ENCODE data around the gene PNPLA1.

Gene PNPLA1

GRCh38 chr6:36232172-36232571 is 37.7 kb upstream of the PNPLA1 start:
- H3K27ac ChIP-seq (ENCODE audit: low read depth, low read length): no peak overlapping the region
- H4K20me1 ChIP-seq (ENCODE audit: low read depth, low read length): no peaks in the 10 kb centered on the region
- no peak overlapping the region for H3K4me2 ChIP-seq (ENCODE audit: low read depth, low read length, poor library complexity, severe bottlenecking)
- no peak for TF ChIP-seq EZH2phosphoT487 (conservative IDR thresholded peaks at IDR 0.05; ENCODE audit: low read length)
- no peak for TF ChIP-seq CTCF (IDR thresholded peaks at IDR 0.05; ENCODE audit: insufficient read depth, low read length, poor library complexity, severe bottlenecking)
- H3K9me2 ChIP-seq (replicated peaks; ENCODE audit: insufficient read depth, low read length): no peaks in the 10 kb centered on the region
- no peaks in the 10 kb centered on the region for H3K27me3 ChIP-seq (ENCODE audit: low read length)
- H2AFZ ChIP-seq (ENCODE audit: low read depth, low read length, severe bottlenecking): no peak overlapping the region
- H3F3A ChIP-seq (ENCODE audit: insufficient read depth): no peaks in the 10 kb centered on the region
- H3K9ac ChIP-seq (ENCODE audit: low read length): no peak overlapping the region
- H3K4me3 ChIP-seq (ENCODE audit: insufficient read depth, low read length, poor library complexity, severe bottlenecking): no peak overlapping the region
- H3K79me2 ChIP-seq (ENCODE audit: insufficient read depth, low read length): no peaks in the 10 kb centered on the region
- no peaks in the 10 kb centered on the region; the same call in 1 of the 2 replicates for H3K36me3 ChIP-seq (ENCODE audit: low read length)
- H3K9me3 ChIP-seq (ENCODE audit: insufficient read depth, low read length): no peaks in the 10 kb centered on the region

- Histone ChIP-seq H3K79me2 (ENCODE audit: insufficient read depth, low read length) (no peaks in the 10 kb centered on the region), H3K9ac (ENCODE audit: low read length) (no peak overlapping the region), H3K9me3 (ENCODE audit: insufficient read depth, low read length) (no peaks in the 10 kb centered on the region), H3K27ac (ENCODE audit: low read depth, low read length) (no peak overlapping the region), H4K20me1 (ENCODE audit: low read depth, low read length) (no peaks in the 10 kb centered on the region), H3K36me3 (ENCODE audit: low read length) (no peaks in the 10 kb centered on the region; the same call in 1 of the 2 replicates), H3F3A (ENCODE audit: insufficient read depth) (no peaks in the 10 kb centered on the region), H3K27me3 (ENCODE audit: low read length) (no peaks in the 10 kb centered on the region), H2AFZ (ENCODE audit: low read depth, low read length, severe bottlenecking) (no peak overlapping the region), H3K4me2 (ENCODE audit: low read depth, low read length, poor library complexity, severe bottlenecking) (no peak overlapping the region), H3K4me3 (ENCODE audit: insufficient read depth, low read length, poor library complexity, severe bottlenecking) (no peak overlapping the region), H3K9me2 (replicated peaks; ENCODE audit: insufficient read depth, low read length) (no peaks in the 10 kb centered on the region)
- TF ChIP-seq EZH2phosphoT487 (conservative IDR thresholded peaks at IDR 0.05; ENCODE audit: low read length) (no peak), CTCF (IDR thresholded peaks at IDR 0.05; ENCODE audit: insufficient read depth, low read length, poor library complexity, severe bottlenecking) (no peak)
These were observed 34.6 kb upstream of the PNPLA1 start for GRCh38 chr6:36235309-36235708.

GRCh38 chr6:36235862-36236261 is 34.0 kb upstream of the PNPLA1 start:
- H3K4me3 ChIP-seq (ENCODE audit: insufficient read depth, low read length, poor library complexity, severe bottlenecking): no peak overlapping the region
- H3K27me3 ChIP-seq (ENCODE audit: low read length): no peaks in the 10 kb centered on the region
- no peak overlapping the region for H2AFZ ChIP-seq (ENCODE audit: low read depth, low read length, severe bottlenecking)
- H3K27ac ChIP-seq (ENCODE audit: low read depth, low read length): no peak overlapping the region
- no peak overlapping the region for H3K4me2 ChIP-seq (ENCODE audit: low read depth, low read length, poor library complexity, severe bottlenecking)
- H3K9me2 ChIP-seq (replicated peaks; ENCODE audit: insufficient read depth, low read length): no peaks in the 10 kb centered on the region
- no peak overlapping the region for H3K9ac ChIP-seq (ENCODE audit: low read length)
- TF ChIP-seq EZH2phosphoT487 (conservative IDR thresholded peaks at IDR 0.05; ENCODE audit: low read length) (no peak), CTCF (IDR thresholded peaks at IDR 0.05; ENCODE audit: insufficient read depth, low read length, poor library complexity, severe bottlenecking) (no peak)
- H3K36me3 ChIP-seq (ENCODE audit: low read length): no peaks in the 10 kb centered on the region; the same call in 1 of the 2 replicates
- no peaks in the 10 kb centered on the region for H4K20me1 ChIP-seq (ENCODE audit: low read depth, low read length)
- H3F3A ChIP-seq (ENCODE audit: insufficient read depth): no peaks in the 10 kb centered on the region
- no peaks in the 10 kb centered on the region for H3K79me2 ChIP-seq (ENCODE audit: insufficient read depth, low read length)
- H3K9me3 ChIP-seq (ENCODE audit: insufficient read depth, low read length): no peaks in the 10 kb centered on the region
